ENCODE measurements around the gene CAMK2N2. TPM values are rescaled to one million over a fixed set of nuclear protein-coding genes. Genes with fewer than 3 reads are reported as not detected.

Gene CAMK2N2
- total RNA-seq, 1 experiment from 2014 or later, result 5.7 TPM

GRCh38 chr3:184230603-184231528, 30.5 kb downstream of the CAMK2N2 start:
- POLR2A ChIA-PET, result interaction anchor here (0.6 kb wide), 1 partner anchor 47 kb away, joined by 3 read pairs; no protein-coding TSS in a partner anchor
- CTCF ChIA-PET, result no interaction called here
- in situ Hi-C loops (cut with HindIII; ENCODE audit: low pct_unique_long_range_greater_than_20kb, low sequenced_read_pairs), result no loop called here
- DNase-seq (ENCODE audit: low read depth, low spot score) (no peak), ATAC-seq (no peak)
- TF ChIP-seq POLR2AphosphoS5 (IDR thresholded peaks at IDR 0.05; ENCODE audit: low read depth, low read length), result no peak
- TF ChIP-seq REST (IDR thresholded peaks at IDR 0.05; ENCODE audit: insufficient read depth in 1 of 2, low read depth in 2 of 2, low read length in 1 of 2), result no peak
- no peak for TF ChIP-seq CTCF (IDR thresholded peaks at IDR 0.05)
- no peak for TF ChIP-seq SIN3A (IDR thresholded peaks at IDR 0.05; ENCODE audit: borderline replicate concordance, insufficient read depth, low read depth, low read length)
- no peak for TF ChIP-seq TCF7L2 (IDR thresholded peaks at IDR 0.05; ENCODE audit: low read depth, low read length)
- Histone ChIP-seq H3K4me1 (ENCODE audit: control insufficient read depth, insufficient read depth, low read length) (no peaks in the 10 kb centered on the region; the same call in 1 of the 2 replicates), H3K27me3 (ENCODE audit: control insufficient read depth, insufficient read depth, low read length) (peaks cover 14% of the 10 kb centered on the region; the same call in 1 of the 2 replicates), H3K27ac (ENCODE audit: low read length) (no peak overlapping the region), H3K36me3 (ENCODE audit: control insufficient read depth, insufficient read depth, low read length) (peaks cover 2% of the 10 kb centered on the region; the same call in 1 of the 2 replicates), H3K4me3 (ENCODE audit: low read depth in 2 of 2, low read length in 2 of 2) (peak overlapping the region in 1 of 2 experiments; percentile 41; a peak in 2 of 4 replicates), H3K9me3 (ENCODE audit: control insufficient read depth, insufficient read depth, low read depth, low read length) (no peaks in the 10 kb centered on the region)
- intact Hi-C loops (cut with micrococcal nuclease; ENCODE audit: unreplicated experiment), result no loop called here
- BruUV-seq (replicated peaks), result no TSS peak

- TF ChIP-seq POLR2AphosphoS5 (IDR thresholded peaks at IDR 0.05; ENCODE audit: low read depth, low read length) (no peak), CTCF (IDR thresholded peaks at IDR 0.05) (no peak)
- no peaks in the 10 kb centered on the region; the same call in 1 of the 2 replicates for H3K4me1 ChIP-seq (ENCODE audit: control insufficient read depth, insufficient read depth, low read length)
- H3K4me3 ChIP-seq (ENCODE audit: low read depth in 2 of 2, low read length in 2 of 2), result peak overlapping the region; percentile 41 to 60
- H3K9me3 ChIP-seq (ENCODE audit: control insufficient read depth, insufficient read depth, low read depth, low read length), result no peaks in the 10 kb centered on the region
- no TSS peak for BruUV-seq (replicated peaks)
- peaks cover 2% of the 10 kb centered on the region; the same call in 1 of the 2 replicates for H3K36me3 ChIP-seq (ENCODE audit: control insufficient read depth, insufficient read depth, low read length)
- DNase-seq (ENCODE audit: low read depth, low spot score) (no peak), ATAC-seq (0 out of 2 replicates have a peak, but pooled peaks have one; percentile 5)
- no peak overlapping the region for H3K27ac ChIP-seq (ENCODE audit: low read length)
- intact Hi-C loops (cut with micrococcal nuclease; ENCODE audit: unreplicated experiment) (no loop called here), in situ Hi-C loops (cut with HindIII; ENCODE audit: low pct_unique_long_range_greater_than_20kb, low sequenced_read_pairs) (no loop called here)
- H3K27me3 ChIP-seq (ENCODE audit: control insufficient read depth, insufficient read depth, low read length), result peaks cover 14% of the 10 kb centered on the region; the same call in 1 of the 2 replicates
- ChIA-PET CTCF (no interaction called here), POLR2A (interaction anchor here (0.6 kb wide), 2 partner anchors 22 to 46 kb away, joined by 3 to 5 read pairs; no protein-coding TSS in a partner anchor)
Observed at GRCh38 chr3:184230081-184230602, 31.2 kb downstream of the CAMK2N2 start.
